K562 (cell line): Measurements from ENCODE around the gene IMPDH2. TPM values are rescaled to one million over a fixed set of nuclear protein-coding genes. Genes with fewer than 3 reads are reported as not detected.

Source experiments
- ASH1L ChIP-seq: fragments of 450-650 bp; IDR thresholded peaks from 2 replicates; pipeline ENCODE4 v1.6.1; 2018; ENCODE audit warnings: borderline replicate concordance, mild to moderate bottlenecking, low read depth; ENCODE audit not compliant: partially characterized antibody
- ATF6 ChIP-seq: sonication (generic); formaldehyde crosslinking; IDR thresholded peaks from 2 replicates; pipeline ENCODE4 v1.4.0; 2020; ENCODE audit warnings: mild to moderate bottlenecking, missing genetic modification reagents
- BRD4 ChIP-seq: fragments of 200-600 bp; sonication (generic); IDR thresholded peaks from 2 replicates; pipeline ENCODE4 v1.6.1; 2017; ENCODE audit warnings: inconsistent platforms
- ETV6 ChIP-seq, 3 experiments: fragments of 150-350 bp in 1 of 3; sonication (generic) in 1 of 3; formaldehyde crosslinking in 1 of 3; IDR thresholded peaks; 2 replicates each; pipeline versions ENCODE4 v1.6.1 to v1.8.0; 2014 to 2022; ENCODE audit warnings: borderline replicate concordance in 2 of 3, low read depth in 2 of 3, antibody characterized with exemption in 1 of 3, low read length in 1 of 3, mild to moderate bottlenecking in 1 of 3, missing genetic modification reagents in 1 of 3
- GTF2A2 ChIP-seq: IDR thresholded peaks from 2 replicates; pipeline ENCODE4 v1.6.1; 2016; ENCODE audit warnings: mild to moderate bottlenecking, missing genetic modification characterization, missing compliant biosample characterization
- MAX ChIP-seq: sonication (generic); formaldehyde crosslinking; IDR thresholded peaks from 2 replicates; pipeline ENCODE4 v1.9.0; 2022; ENCODE audit warnings: mild to moderate bottlenecking, missing genetic modification reagents
- MXI1 ChIP-seq: IDR thresholded peaks from 2 replicates; pipeline ENCODE4 v1.6.1; 2011; ENCODE audit warnings: low read depth, mild to moderate bottlenecking, improper control_type of control experiment, low read length
- MYC ChIP-seq, 2 experiments: fragments of 250-450 bp in 1 of 2; sonication (Bioruptor Pico) in 1 of 2; IDR thresholded peaks; 2 replicates each; pipeline versions ENCODE4 v1.5.1 to v1.6.1; 2012 to 2021; ENCODE audit warnings: low read depth in 2 of 2, borderline replicate concordance in 1 of 2, improper control_type of control experiment in 1 of 2, low read length in 1 of 2, mild to moderate bottlenecking in 1 of 2, moderate library complexity in 1 of 2
- NFE2L1 ChIP-seq: fragments of 450-650 bp; IDR thresholded peaks from 2 replicates; pipeline ENCODE4 v1.6.1; 2016; ENCODE audit warnings: missing genetic modification characterization, low read depth, mild to moderate bottlenecking, missing compliant biosample characterization, moderate library complexity, borderline replicate concordance
- PURB ChIP-seq: sonication (generic); formaldehyde crosslinking; IDR thresholded peaks from 2 replicates; pipeline ENCODE4 v1.9.0; 2021; ENCODE audit warnings: low read depth, mild to moderate bottlenecking, missing genetic modification reagents
- RBM39 ChIP-seq: fragments of 200-400 bp; formaldehyde crosslinking; optimal IDR thresholded peaks from 2 replicates; pipeline ENCODE3; 2018; ENCODE audit warnings: low read depth, low read length
- SMAD2 ChIP-seq: fragments of 150-350 bp; IDR thresholded peaks from 2 replicates; pipeline ENCODE4 v1.6.1; 2014; ENCODE audit warnings: low read depth, mild to moderate bottlenecking, low read length
- THRB ChIP-seq: fragments of 450-650 bp; formaldehyde crosslinking; conservative IDR thresholded peaks from 2 replicates; pipeline ENCODE4 v1.4.0; 2022; ENCODE audit warnings: mild to moderate bottlenecking, missing genetic modification characterization
- ZBTB5 ChIP-seq: fragments of 450-650 bp; IDR thresholded peaks from 2 replicates; pipeline ENCODE4 v1.6.1; 2017; ENCODE audit warnings: antibody characterized with exemption
- ZNF143 ChIP-seq: sonication (generic); formaldehyde crosslinking; IDR thresholded peaks from 2 replicates; pipeline ENCODE4 v1.9.0; 2022; ENCODE audit warnings: mild to moderate bottlenecking, missing genetic modification reagents
- ZNF217 ChIP-seq: sonication (generic); formaldehyde crosslinking; IDR thresholded peaks from 2 replicates; pipeline ENCODE4 v1.8.0; 2022; ENCODE audit warnings: mild to moderate bottlenecking, missing genetic modification reagents
- ZNF253 ChIP-seq: fragments of 250-450 bp; sonication (Bioruptor Pico); conservative IDR thresholded peaks from 2 replicates; pipeline ENCODE4 v1.6.1; 2021; ENCODE audit warnings: mild to moderate bottlenecking
- ZNF551 ChIP-seq: fragments of 250-450 bp; sonication (Bioruptor Pico); IDR thresholded peaks from 2 replicates; pipeline ENCODE4 v1.5.0; 2021; ENCODE audit warnings: mild to moderate bottlenecking, moderate library complexity
- ZNF639 ChIP-seq, 2 experiments: fragments of 200-800 bp in 1 of 2; sonication (Bioruptor generic) in 1 of 2; sonication (generic) in 1 of 2; formaldehyde crosslinking in 1 of 2; IDR thresholded peaks in 1 of 2; conservative IDR thresholded peaks in 1 of 2; 2 replicates each; pipeline versions ENCODE4 v1.5.0 to v1.6.1; 2016 to 2020; ENCODE audit warnings: missing compliant biosample characterization in 1 of 2, missing genetic modification characterization in 1 of 2, missing genetic modification reagents in 1 of 2
- polyA plus RNA-seq, 8 experiments: library from polyadenylated mRNA; depleted of rRNA in 4 of 8; stranded (reverse) in 5 of 8; unstranded in 3 of 8; fragments of >200 nt; fragmentation: Nextera tagmentation in 2 of 8; fragmentation: Illumina TruSeq in 1 of 8; extraction: Ambion mirVana in 2 of 8; extraction: Trizol in 1 of 8; gene quantifications; 2 replicates each; pipeline versions ENCODE4 v1.2.1 to v1.2.3, GENCODE V29; 2011 to 2014; ENCODE audit warnings: inconsistent platforms in 1 of 8, missing spikeins in 1 of 8
- total RNA-seq, 7 experiments: library from RNA; depleted of rRNA in 6 of 7; stranded (reverse); fragments of >200 nt in 6 of 7; fragmentation: Illumina TruSeq in 2 of 7; extraction: Trizol in 2 of 7; gene quantifications; 2 replicates each; pipeline versions ENCODE4 v1.2.1 to v1.2.3, GENCODE V29; 2011 to 2021; ENCODE audit warnings: low replicate concordance in 1 of 7

The IMPDH2 gene
- total and polyA plus RNA-seq, 9 of the 15 experiments (the other 6 are each of a cell fraction or from before 2014, with no cell fraction given) = 318 to 507 (median 366) TPM

- TF ChIP-seq ZNF639 (CRISPR knock-in tag; conservative IDR thresholded peaks at IDR 0.05 in 1 of 2, IDR thresholded peaks at IDR 0.05 in 1 of 2) (no peak), PURB (CRISPR knock-in tag) (no peak), NFE2L1 (tag) (no peak), ASH1L (no peak), ZNF551 (CRISPR knock-in tag) (no peak), ZNF253 (CRISPR knock-in tag) (no peak), MYC (IDR thresholded peaks at IDR 0.05; ENCODE audit: low read depth, low read length) (peak; percentile 88), MYC (CRISPR knock-in tag; IDR thresholded peaks at IDR 0.05; ENCODE audit: borderline replicate concordance, low read depth) (peak; percentile 76; the same call in 1 of the 2 replicates), SMAD2 (no peak), THRB (CRISPR knock-in tag) (0 out of 2 replicates have a peak, but pooled peaks have one; percentile 39), MAX (CRISPR knock-in tag) (no peak; the same call in none of the 2 replicates), ETV6 (IDR thresholded peaks at IDR 0.05; ENCODE audit: borderline replicate concordance in 1 of 2, low read depth in 2 of 2, low read length in 1 of 2) (no peak), ETV6 (CRISPR knock-in tag; IDR thresholded peaks at IDR 0.05; ENCODE audit: borderline replicate concordance) (no peak), BRD4 (no peak), ZBTB5 (no peak), RBM39 (no peak), ZNF143 (CRISPR knock-in tag) (no peak), ZNF217 (CRISPR knock-in tag) (no peak), ATF6 (peak; percentile 5; the same call in 1 of the 2 replicates), MXI1 (no peak), GTF2A2 (tag) (peak; percentile 70; the same call in 1 of the 2 replicates)
These were observed 7.9 kb downstream of the IMPDH2 start (continued) for GRCh38 chr3:49021213-49021812.
